Hepatocyte (in vitro differentiated cells): ENCODE measurements around the gene ZDHHC1.

Experiments used
- EZH2 ChIP-seq: fragments of 200-600 bp; sonication (generic); IDR thresholded peaks from 2 replicates; pipeline ENCODE4 v1.6.1; 2016; ENCODE audit warnings: antibody characterized with exemption, mild to moderate bottlenecking, borderline replicate concordance
- TF ChIP-seq, protein P1 (sequence below): fragments of 200-600 bp; sonication (generic); IDR thresholded peaks from 2 replicates; pipeline ENCODE4 v1.5.1; 2016; ENCODE audit warnings: antibody characterized with exemption, mild to moderate bottlenecking; ENCODE audit not compliant: poor library complexity

DNA sequence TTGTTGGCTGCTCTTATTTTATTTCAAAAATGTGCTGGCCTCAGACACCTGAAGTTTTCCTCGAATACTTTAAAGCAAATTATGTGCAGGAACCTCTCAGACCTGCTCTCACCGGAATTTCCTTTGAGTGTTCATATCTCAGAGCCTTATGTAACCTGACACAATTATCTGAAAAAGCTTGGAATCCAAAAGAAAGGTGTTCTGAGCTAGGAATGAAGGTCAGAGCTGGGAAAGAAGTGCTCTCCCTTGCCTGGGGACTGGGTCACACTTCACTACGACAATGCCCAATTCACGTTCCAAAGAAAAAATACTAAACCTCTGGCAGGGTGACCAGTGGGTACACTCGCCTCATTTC lies 8.0 kb upstream of the ZDHHC1 start:
- TF ChIP-seq EZH2, result no peak
- TF ChIP-seq, protein P1, sequence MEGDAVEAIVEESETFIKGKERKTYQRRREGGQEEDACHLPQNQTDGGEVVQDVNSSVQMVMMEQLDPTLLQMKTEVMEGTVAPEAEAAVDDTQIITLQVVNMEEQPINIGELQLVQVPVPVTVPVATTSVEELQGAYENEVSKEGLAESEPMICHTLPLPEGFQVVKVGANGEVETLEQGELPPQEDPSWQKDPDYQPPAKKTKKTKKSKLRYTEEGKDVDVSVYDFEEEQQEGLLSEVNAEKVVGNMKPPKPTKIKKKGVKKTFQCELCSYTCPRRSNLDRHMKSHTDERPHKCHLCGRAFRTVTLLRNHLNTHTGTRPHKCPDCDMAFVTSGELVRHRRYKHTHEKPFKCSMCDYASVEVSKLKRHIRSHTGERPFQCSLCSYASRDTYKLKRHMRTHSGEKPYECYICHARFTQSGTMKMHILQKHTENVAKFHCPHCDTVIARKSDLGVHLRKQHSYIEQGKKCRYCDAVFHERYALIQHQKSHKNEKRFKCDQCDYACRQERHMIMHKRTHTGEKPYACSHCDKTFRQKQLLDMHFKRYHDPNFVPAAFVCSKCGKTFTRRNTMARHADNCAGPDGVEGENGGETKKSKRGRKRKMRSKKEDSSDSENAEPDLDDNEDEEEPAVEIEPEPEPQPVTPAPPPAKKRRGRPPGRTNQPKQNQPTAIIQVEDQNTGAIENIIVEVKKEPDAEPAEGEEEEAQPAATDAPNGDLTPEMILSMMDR, result no peak
